Spleen (tissue), 7 donors: ENCODE measurements around the gene STRBP.

ENCODE experiments used
- CTCF ChIP-seq, 11 experiments: fragments of 200-600 bp in 7 of 11; fragments of 450-650 bp in 4 of 11; sonication (generic) in 4 of 11; IDR thresholded peaks in 8 of 11; conservative IDR thresholded peaks in 3 of 11; 1 replicate in 7 of 11; 2 replicates in 4 of 11; pipeline versions ENCODE4 v1.4.0 to v1.8.0; 2016 to 2021; ENCODE audit warnings: antibody characterized with exemption in 11 of 11, inconsistent platforms in 4 of 11, mild to moderate bottlenecking in 1 of 11
- POLR2A ChIP-seq, 3 donors: fragments of 450-650 bp; IDR thresholded peaks; one replicate each; pipeline ENCODE4 v1.5.1; 2017; ENCODE audit warnings: antibody characterized with exemption in 3 of 3, mild to moderate bottlenecking in 1 of 3
- POLR2AphosphoS5 ChIP-seq, 3 donors: sonication (generic); formaldehyde crosslinking; IDR thresholded peaks; one replicate each; pipeline ENCODE4 v1.5.1; 2017; ENCODE audit warnings: antibody characterized with exemption in 3 of 3
- donor health status: DM: no; HTN: no; CAD: no; lungs with moderate emphysema.
- donor health status: DM: no; HTN: no; CAD: no.
- donor health status: DM: no; HTN: no; CAD: no.

- TF ChIP-seq POLR2AphosphoS5 (IDR thresholded peaks at IDR 0.05), result no peak
- TF ChIP-seq CTCF (IDR thresholded peaks at IDR 0.05 in 8 of 11, conservative IDR thresholded peaks at IDR 0.05 in 3 of 11), result no peak
- no peak for TF ChIP-seq POLR2A (IDR thresholded peaks at IDR 0.05)
Observed at GRCh38 chr9:123232332-123232731, 36.1 kb downstream of the STRBP start.
